T follicular helper cell (primary cell): ENCODE data around the gene GSTM2.

ENCODE experiments used
- DNase-seq: peaks from one replicate; pipeline ENCODE4 v3.0.0-alpha.2; 2020; ENCODE audit warnings: low read depth

The GSTM2 gene

DNA sequence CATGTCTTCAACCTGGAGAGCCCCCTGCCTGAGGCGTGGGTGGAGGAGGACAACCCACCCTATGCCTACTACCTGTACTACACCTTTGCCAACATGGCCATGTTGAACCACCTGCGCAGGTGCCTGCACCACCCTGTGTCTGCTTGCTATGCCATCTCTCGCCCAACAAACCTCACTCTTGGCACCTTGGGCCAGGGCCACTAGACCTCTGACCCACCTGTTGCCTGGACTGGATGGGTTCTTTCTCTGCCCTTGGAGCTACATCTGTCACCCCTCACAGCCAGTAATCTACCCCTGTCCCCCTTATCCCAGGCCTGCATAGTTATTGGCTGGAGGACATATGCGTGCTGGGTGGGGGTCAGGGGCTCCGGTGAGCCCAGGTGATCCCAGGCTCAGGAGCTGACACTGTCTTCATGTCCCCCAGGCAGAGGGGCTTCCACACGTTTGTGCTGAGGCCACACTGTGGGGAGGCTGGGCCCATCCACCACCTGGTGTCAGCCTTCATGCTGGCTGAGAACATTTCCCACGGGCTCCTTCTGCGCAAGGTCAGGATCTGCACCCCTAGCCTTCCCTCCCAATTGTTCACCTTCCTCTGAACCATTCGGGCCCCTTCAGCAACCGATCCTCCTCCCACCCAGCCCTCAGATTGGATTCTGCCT lies 38.4 kb upstream of the GSTM2 start:
- DNase-seq, result no peak

DNA sequence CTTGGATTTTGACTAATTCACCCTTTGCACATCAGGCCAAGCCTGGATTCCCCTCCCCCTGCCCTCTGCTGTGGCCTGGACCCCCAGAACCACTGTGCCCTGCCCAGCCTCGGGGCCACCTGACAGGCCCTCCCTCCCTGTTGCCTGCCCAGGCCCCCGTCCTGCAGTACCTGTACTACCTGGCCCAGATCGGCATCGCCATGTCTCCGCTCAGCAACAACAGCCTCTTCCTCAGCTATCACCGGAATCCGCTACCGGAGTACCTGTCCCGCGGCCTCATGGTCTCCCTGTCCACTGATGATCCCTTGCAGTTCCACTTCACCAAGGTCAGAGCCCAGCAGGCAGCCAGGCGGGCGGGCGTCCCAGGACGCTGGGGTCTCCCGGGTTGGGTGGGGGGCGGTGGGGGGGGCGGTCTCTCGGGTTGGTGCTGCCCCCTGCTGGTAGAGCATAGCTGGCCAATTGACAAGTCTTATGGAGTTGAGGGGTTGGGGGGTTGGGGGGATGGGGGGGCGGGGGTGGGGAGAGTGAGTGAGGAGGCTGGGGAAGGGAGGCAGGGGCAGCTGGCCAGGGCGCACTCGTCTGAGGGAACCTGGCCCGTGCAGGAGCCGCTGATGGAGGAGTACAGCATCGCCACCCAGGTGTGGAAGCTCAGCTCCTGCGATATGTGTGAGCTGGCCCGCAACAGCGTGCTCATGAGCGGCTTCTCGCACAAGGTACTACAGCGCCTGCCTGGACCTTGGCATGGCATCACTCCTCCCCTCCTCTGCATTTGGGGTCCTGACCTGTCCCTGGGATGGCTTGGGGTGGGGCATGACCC lies 37.6 kb upstream of the GSTM2 start:
- no peak for DNase-seq

DNA sequence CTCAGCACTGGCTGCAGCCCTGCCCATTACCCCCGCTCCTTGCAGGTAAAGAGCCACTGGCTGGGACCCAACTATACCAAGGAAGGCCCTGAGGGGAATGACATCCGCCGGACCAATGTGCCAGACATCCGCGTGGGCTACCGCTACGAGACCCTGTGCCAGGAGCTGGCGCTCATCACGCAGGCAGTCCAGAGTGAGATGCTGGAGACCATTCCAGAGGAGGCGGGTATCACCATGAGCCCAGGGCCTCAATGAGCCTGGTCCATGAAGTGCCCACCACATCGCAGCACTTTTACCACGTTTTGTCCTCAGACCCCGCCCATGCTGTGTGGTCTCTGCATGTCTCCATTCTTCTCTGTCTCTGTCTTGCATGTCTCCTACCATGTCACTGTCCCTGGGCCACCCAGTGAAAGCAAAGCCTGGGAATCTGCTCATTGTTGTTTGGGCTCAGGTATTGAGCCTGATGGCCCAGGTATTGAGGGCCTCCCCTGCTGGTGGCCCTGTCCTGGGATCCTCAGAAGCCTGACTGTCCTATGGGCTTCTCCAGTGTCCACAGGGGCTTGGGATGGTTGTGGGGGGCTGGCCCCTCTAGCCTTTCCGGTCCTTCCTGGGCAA lies 36.9 kb upstream of the GSTM2 start:
- no peak for DNase-seq

DNA sequence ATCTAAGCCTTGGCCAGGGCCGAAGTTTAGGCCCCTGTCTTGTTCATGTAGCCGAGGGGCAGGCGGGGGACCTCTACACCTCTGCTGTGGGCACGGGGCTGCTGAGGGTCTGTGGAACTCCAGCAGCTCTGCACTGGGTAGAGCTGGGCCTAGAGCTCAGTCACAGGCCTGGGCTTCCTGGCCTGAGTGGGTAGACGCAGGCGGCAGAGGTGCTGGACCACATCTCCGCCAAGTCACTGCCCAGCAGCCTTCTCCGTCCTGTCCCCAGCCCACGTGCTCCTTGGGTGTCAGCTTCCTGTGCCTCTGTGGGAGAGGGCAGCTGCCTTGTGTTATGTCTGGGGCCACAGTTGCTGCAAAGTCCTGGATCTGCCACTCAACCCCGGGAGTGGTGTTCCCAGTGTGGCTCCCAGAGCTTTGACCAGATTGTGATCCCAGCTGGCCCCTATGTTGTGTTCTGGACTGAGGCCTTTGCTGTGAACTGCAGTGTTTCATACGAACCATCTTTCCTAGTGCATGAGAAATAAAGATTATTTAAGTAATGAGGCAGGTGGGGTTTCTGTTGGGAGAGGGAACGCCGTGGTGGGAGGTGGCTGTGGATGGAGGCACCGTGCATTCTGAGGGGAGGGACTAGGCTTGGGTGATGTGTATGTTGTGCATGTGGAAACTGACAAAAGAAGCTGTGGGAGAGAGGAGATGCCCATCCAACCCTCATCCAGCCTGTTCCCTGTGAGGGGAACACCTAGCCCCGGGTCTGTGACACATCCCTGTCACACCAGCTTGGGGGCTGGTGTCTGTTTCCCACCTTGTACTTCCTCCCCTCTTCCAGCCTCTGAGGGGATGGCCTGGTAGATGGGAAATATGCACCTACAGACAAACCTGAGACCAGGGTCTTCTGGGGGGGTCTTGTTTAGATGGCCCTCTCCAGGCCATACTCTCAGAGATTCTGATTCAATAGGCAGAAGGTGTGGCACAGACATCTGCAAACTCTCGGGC lies 36.0 kb upstream of the GSTM2 start:
- DNase-seq, result no peak

DNA sequence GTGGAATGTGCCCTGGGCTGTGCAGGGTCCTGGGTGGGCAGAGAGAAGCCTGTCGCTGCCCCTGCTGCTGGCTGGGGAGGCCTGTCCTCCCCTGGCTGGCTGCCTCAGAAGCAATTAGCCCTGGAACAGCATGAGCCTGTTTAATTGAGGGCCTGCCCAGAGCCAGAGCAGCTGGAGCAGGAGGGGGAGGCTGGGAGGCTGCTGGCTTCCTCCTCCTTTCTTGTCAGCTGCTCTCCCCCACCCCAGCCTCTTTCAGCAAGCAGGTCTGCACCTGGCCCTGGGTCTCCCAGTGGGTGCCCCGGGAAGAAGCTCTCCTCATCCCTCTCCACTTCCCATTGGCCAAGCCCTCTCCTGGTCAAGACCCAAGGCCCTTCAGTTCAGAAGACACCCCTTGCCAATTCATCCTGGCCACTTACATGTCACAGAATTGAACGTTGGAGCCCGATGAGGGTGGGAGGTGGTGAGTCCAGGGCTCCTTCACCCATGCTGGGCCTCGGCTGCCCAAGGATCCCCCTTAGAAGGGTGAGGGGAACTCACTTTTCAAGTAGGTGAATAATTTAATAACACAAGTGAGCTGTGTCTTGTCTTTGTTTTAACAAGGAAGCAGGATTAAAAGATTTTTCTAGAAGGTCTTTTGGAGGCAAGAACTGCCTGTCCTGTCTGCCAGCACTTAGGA lies 35.0 kb upstream of the GSTM2 start:
- no peak for DNase-seq

DNA sequence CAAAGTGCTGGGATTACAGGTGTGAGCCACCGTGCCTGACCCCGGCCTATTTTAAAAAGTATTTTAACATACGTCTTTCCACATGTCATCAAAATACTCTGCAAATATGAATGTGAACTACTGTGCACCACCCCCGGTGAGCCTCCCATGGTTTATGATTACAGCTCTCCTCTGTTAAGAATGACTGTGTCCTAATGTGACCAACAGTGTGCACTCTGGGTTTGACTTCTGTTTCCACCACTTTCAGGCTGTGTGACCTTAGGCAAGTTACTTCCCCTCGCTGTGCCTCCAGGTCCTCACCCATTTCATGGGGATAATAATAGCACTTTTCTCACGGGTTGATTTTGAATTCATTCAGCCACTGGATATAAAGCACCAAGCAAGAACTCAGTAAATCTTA lies 33.6 kb upstream of the GSTM2 start:
- DNase-seq, result no peak

DNA sequence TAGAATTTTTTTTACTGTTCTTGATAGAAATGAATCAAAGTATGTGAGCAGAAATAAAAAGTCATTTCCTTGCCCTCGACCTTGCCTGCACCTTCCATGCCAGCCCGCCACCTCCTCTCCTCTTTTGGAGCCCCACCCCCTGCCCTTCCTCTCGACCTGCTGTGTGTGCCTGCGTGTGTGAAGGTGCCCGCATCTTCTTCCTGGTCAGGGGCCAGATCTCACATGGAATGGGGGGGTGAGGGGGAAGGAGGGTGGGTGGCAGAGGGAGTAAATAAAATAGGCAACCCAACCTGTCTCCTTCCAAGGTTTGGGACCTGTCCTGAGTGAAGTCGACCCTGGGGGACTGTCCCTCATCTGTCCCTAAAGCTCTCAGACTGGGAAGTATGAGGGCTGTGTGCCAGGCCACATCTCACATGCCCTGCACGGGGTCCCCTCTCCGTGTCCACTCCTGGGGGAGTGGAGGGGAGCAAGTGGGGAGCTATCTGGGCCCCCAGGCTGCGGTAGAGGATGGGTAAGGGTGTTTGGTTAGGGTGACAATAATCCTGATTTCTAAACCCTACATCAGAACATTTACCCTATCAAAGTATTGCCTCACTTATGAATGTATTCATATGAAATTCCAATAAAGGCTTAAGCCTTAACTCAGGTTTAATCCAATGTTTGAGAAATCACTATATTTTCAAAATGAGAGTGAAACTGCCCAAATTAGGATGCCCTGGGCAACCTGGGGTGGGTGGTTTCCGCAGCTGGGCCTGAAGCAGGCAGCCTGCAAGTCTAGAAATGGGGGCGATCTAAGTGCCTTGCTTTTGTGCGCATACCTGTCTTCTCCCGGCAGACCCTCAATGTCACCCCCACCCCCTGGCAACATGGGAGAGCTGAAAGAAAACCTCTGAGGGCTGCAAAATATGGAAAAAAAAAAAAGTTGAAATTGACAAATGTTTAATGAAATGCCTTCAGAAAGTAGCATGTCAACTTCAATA lies 32.8 kb upstream of the GSTM2 start:
- DNase-seq, result no peak

DNA sequence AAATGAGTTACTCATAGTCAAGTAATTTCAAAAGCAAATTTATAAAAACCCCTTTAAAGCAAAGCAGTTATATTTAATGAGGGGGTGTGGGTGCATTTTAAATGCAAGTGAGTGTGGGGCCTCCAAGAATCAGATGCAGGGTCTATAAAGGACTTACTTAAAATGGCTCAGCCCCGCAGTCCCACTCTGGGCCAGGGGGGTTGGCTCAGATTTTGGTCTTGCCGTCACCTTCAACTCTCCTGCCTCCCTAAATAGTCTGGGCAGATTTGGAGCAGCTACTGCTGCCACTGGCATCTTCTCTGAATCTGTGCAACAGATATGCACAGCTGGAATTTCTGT lies 32.0 kb upstream of the GSTM2 start:
- DNase-seq, result no peak

DNA sequence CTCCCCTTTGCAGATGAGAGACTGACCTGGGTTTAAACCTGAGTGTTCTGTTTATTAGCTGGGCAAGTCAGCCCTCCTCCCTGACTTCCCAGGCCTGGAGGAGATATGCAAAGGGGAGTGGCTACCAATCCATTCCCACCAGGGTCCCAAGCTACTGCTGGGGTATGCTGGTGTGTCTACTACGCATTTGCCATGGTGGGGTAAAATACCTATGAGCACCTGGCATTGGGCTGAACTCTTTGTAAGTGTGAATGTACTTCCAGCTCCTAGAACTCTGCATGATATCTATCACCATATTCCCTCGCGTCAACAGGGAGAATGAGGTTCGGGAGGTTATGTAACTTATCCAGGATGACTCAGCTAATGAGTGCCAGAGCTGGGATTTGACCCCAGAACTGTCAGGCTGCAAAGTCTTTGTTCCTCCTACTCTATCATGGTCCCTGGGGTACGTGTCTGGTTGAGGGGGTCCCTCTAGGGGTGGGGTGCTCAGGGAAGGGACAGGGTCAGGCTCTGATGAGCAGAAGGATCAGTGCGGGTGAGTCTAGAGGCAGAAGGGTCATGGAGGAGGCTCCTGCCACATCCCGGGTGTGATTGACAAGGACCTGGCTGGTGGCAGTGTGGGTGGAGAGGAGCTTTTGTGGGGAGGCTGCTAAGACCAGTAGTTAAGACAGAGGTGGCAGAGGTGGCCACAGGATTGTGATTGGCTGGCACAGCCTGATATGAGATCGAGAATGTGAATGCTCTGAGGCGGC lies 31.5 kb upstream of the GSTM2 start:
- DNase-seq, result no peak

DNA sequence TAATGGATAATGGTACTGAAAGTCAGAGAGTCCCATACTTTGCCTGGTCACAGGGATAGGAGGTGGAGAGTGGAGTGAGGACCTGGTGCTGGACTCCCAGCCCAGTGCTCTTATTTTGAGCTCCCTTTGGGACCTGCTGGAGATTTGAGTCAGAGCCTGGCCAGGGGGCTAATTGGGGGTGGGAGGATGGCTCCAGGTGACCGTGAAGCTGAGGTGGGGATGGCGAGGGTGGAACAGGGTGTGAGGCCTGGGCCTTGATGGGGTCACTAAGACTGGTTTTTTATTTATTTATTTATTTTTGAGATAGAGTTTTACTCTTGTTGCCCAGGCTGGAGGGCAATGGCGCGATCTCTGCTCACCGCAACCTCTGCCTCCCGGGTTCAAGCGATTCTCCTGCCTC lies 30.4 kb upstream of the GSTM2 start:
- DNase-seq, result no peak

DNA sequence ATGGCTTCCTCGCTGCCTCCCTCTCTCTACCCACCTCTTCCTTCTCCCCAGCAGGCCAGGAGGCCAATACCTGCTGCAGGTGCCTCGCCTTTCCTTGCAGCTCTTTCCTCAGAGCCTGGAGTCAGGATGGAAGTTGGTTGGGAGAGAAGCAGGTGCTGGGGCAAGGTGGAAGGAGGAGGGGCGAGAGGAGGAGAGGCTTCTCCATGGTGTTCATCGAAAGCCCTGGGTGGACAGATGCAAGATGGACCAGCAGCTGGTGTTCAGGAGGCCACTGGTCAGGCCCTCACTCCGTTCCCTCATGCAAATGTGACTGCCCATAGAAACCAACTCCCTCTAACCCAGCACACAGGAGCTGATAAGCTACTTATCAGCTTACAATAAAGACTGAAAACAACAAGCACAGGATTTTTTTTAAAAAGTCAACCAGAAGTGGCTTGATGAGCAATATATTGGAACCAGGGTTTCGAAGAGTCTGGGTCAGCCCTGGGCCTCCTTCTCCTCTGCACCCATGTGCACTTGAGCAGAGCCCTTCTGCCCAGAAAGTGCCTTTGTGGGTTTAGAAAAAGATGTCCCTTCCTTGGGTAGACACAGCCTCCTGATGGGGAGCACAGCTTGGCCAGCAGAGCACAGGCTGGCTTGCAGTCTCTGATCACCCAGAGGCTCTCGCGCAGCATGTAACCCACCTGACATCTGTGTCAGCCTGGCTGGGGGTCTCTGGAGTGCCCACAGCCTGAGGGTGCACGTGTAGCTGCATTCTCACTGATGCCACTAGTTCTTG lies 28.6 kb upstream of the GSTM2 start:
- no peak for DNase-seq

DNA sequence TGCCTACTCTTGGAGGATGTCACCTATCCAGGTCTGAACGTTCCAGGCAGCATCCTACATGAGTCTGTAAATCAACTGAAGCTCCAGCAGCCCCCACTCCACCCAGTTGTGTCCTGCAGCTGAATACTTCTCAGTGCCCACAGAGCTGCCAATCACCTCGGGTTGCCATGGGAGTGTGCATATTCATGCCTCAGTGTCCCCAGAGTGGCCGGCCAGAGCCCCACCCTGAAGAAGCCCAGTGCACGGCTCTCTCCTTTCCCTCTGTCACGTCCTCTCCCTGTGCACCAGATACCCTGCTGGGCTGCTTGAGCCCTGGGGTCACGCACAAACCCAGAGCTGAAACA lies 28.0 kb upstream of the GSTM2 start:
- DNase-seq, result no peak

DNA sequence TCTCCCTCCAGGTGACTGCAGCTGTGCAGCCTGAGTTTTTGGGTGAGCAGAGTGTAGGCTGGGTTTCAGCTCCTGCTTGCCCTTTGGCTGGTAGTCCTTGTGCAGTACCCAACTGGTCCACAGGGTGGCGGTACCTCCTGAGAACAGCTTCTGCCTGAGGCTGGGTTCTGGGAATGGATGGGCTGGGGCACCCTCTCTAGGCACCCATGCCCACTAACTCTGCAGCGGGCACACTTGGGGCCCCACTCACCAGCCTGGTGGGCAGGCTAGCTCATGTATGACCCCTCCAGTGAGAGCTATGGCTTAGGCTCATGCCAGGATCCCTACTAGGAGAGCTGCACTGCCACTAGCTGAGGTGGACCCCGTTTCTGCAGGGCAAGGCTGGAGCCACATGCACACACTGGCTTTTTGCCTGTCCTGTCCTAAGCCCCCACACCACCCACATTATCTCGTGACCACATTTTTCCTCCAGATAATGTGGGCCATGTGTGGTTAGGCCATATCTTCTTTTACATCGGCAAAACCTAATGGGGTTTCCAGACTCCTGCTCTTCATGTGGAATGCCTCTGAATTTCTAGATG lies 27.5 kb upstream of the GSTM2 start:
- peak; percentile 81 for DNase-seq

DNA sequence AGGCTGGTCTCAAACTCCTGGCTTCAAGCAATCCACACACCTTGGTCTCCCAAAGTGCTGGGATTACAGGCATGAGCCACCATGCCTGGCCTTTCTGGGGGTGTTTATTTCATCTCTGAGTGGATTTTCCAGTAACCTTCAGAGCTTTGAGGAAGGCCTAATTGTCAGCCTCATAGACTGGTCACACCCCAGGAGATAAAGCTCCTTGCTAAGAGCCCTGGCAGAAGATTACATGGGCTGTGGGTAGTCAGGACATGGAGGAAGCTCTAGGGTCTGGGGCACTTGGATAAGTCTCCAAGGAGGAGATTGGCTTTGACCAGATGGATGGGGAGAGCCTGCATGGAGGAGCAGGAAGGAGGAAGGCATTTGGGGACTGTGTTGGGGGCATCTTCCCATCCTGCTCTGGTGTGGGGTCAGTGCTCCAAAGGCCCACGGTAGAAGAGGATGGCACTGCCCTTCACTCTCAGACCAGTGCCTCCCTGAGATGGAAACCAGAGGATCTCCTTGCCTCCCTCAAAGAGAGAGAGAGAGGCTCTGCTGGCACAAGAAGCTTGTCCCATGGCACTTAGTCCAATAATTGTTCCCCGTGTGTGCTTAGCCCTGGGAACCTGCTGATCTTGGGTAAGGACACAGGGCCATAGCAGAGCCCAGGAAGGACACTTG lies 26.6 kb upstream of the GSTM2 start:
- DNase-seq, result no peak

DNA sequence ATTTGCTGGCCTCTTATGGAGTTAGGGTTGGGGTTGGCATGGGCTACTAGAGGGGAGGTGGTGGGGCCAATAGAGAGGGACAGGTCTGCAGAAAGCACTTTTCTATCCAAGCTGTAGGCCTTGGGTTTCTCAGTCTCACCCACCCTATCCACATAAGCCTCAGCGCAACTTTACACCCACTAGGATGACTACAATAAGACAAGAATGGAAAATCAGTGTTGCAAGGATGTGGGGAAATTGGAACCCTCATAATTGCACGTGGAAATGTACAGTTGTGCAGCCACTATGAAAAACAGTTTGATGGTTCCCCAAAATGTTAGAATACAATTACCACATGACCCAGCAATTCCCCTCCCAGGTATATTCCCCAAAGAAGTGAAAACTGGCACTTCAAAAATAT lies 26.0 kb upstream of the GSTM2 start:
- DNase-seq, result no peak

DNA sequence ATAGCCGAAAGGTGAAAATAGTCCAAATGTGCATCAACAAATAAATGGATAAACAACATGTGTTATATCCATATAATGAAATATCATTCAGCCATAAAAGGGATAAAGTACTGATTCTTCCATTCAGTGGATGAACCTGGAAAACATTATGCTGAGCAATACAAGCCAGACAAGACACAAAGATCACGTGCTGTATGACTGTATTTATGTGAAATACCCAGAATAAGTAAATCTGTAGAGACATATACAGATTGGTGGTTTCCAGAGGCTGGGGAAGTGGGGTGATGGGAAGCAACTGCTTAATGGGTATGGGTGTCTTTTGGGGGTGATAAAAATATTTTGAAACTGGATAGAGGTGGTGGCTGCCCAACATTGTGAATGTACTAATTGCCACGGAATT lies 25.2 kb upstream of the GSTM2 start:
- no peak for DNase-seq

DNA sequence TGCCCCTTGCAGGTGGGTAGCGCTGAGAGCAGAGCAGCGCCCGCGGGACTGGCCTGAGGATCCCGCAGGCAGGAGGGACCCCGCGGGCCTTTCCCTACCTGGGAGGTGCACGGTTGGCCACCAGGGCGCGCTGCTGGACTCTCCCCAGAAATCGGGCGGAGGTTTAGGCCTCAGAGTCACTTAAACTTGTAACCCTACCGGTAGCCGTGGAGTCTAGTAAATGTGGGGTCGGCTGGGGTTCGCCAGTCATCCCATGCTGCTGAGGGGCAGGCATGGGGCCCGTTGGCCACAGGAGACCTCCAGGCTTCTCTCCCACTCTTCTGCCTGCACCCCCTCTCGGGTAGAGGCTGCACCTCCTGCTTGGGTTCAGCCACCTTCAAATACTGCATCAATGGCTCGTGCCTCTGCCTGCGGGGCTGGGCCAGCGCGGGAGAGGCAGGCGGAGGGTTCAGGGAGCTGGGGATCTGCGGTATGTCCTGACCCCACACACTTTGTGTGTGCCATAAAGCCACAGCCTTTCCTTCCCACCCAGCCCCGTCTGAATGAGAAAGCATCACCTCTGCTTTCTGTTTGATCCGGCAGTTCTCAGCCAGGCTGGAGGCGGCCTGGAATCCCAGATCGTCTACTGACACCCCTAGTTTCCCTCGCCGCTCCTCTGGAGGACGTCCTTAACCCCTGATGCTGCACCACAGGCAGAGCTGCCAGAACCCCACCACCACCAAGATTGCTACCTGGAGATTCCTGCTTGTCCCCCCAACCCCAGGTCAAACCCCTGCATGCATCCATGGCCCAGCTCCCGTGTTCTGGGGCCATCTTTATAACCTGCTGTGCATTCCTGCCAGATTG lies 24.2 kb upstream of the GSTM2 start:
- peak; percentile 75 for DNase-seq
